Retinal pigment epithelial cell (primary cell): ENCODE data around the gene ZNF778.

Experiments used
- DNase-seq: peaks from one replicate; pipeline ENCODE4 v3.0.0-alpha.2; 2010; ENCODE audit warnings: low read depth
- H3K4me3 ChIP-seq: 2 replicates; pipeline ENCODE4 v1.5.1; 2011; ENCODE audit warnings: mild to moderate bottlenecking, low read length, control low read depth, moderate library complexity
- TF ChIP-seq, protein P1 (sequence below): conservative IDR thresholded peaks from 2 replicates; pipeline ENCODE4 v1.5.1; 2011; ENCODE audit warnings: low read depth, low read length, control low read depth, inconsistent platforms

Gene ZNF778

DNA sequence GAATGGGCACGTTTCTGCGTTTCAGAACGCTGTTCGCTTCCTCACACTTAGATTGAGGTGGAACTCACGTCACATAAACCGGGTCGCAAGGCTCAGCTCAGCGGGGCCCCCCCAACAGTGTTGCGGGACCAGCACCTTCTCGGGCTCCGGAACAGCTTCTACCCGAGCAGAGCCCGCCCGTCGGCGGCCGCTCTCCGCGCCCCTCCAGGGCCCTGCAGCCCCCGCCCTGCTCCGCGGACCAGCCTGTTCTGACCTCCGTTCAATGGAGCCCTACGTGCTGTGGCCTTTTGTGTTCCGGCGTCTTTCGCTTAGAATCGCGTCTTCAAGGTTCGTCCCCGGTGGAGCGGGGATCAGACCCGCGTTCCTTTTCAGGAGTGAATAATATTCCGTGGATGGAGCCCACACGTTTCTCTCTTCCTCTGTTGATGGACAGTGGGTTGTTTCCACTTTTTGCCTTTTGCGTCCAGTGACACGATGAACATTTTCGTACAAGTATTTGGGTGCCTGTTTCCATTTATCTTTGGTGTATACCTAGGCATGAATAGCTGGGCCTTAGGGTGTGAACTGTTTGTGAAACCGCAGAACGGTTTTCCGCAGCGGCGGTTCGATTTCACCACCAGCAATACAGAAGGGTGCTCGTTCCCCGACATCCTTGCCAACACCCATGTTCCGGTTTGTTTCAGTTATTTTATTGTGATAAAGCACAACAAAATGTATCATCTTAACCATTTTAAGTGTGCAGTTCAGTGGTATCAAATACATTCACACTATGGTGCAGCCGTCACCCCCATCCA lies 14.9 kb upstream of the ZNF778 start:
- H3K4me3 ChIP-seq = no peak overlapping the region
- no peak for DNase-seq
- TF ChIP-seq, protein P1, sequence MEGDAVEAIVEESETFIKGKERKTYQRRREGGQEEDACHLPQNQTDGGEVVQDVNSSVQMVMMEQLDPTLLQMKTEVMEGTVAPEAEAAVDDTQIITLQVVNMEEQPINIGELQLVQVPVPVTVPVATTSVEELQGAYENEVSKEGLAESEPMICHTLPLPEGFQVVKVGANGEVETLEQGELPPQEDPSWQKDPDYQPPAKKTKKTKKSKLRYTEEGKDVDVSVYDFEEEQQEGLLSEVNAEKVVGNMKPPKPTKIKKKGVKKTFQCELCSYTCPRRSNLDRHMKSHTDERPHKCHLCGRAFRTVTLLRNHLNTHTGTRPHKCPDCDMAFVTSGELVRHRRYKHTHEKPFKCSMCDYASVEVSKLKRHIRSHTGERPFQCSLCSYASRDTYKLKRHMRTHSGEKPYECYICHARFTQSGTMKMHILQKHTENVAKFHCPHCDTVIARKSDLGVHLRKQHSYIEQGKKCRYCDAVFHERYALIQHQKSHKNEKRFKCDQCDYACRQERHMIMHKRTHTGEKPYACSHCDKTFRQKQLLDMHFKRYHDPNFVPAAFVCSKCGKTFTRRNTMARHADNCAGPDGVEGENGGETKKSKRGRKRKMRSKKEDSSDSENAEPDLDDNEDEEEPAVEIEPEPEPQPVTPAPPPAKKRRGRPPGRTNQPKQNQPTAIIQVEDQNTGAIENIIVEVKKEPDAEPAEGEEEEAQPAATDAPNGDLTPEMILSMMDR = no peak

GRCh38 chr16:89207993-89208392 lies 9.5 kb upstream of the ZNF778 start:
- no peak overlapping the region for H3K4me3 ChIP-seq
- TF ChIP-seq, protein P1 = no peak
- DNase-seq = no peak

- TF ChIP-seq, protein P1 = no peak
- no peak for DNase-seq
- H3K4me3 ChIP-seq = no peak overlapping the region
Measured at GRCh38 chr16:89209522-89210044, 7.9 kb upstream of the ZNF778 start.

GRCh38 chr16:89210165-89210903 lies 7.2 kb upstream of the ZNF778 start:
- H3K4me3 ChIP-seq = no peak overlapping the region
- TF ChIP-seq, protein P1 = no peak
- DNase-seq = no peak

DNA sequence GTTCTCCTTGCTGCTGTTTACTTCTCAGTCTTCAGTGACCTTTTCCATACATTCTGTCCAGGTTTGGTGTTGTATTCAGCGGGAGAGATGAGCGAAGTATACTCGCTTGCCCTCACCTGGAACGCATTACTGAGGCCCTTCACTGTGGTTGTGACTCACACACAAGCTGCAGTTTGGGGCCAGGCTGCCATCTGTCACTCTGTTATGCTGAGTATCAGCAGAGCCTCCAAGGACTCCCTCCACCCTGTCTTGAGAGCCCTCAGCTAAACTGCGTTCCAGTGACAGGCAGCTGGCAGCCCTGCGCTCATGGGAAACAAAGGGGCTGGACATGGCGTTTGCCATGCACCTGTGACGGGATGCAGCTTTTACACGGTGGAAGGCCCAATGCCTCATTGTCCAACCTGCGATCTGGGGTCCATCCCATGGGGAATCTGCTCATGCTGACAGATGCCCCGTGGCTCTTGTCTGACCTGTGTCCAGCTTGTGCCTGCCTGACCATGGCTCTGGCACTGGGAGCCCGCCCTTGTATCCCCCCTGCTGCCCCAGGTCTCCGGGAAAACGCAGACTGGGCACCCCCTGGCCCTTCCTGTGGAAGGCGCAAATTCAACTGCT lies 6.5 kb upstream of the ZNF778 start:
- DNase-seq = no peak
- no peak overlapping the region for H3K4me3 ChIP-seq
- TF ChIP-seq, protein P1 = no peak

DNA sequence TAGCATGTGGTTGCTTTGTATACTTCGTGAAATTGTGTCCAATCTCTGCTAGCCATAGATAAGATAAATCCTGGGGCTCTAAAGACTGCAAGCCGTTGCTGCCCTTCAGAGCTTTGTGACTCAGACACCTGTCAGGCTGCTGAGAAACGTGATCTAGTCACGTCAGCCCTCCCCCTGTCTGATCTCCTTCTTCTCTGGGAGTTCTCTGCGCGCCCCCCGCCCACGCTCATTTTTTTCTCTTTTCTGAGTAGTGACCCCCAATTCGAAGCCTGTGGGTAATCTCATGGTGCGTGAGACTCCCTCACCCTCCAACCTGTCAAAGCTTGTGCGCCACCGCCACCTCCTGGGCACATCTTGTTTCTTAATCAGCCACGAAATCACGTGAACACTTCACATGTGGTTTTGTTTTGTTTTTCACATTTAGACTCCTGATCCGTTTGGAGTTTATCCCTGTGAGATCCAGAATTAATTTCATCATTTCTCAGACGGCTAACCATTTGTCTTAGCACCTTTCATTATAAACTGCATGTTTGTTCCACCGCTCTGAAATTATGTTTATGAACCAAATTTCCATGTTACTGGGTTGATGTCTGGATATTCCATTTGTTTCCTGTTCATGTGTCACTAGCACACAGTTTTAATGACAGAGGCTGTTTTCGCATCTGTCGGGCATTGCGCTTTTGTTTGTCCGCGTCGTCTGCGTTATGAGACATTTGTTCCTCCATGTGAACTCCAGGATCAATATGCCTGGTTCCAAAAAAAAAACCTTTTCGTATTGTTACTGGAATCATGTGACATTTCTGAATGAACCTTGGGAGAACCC lies 977 bp upstream of the ZNF778 start:
- TF ChIP-seq, protein P1 = peak; percentile 66
- peak; percentile 48 for DNase-seq
- H3K4me3 ChIP-seq = peak overlapping the region; percentile 90
